ENCODE data around the gene HHLA2. TPM values are rescaled to one million over a fixed set of nuclear protein-coding genes. Genes with fewer than 3 reads are reported as not detected.
"Not testable (repeated sequence)": the region's sequence is repeated elsewhere in the genome, so short reads cannot be mapped to it uniquely, and the experiment has no call there.

HHLA2 gene, protein sequence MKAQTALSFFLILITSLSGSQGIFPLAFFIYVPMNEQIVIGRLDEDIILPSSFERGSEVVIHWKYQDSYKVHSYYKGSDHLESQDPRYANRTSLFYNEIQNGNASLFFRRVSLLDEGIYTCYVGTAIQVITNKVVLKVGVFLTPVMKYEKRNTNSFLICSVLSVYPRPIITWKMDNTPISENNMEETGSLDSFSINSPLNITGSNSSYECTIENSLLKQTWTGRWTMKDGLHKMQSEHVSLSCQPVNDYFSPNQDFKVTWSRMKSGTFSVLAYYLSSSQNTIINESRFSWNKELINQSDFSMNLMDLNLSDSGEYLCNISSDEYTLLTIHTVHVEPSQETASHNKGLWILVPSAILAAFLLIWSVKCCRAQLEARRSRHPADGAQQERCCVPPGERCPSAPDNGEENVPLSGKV
- 0.59 TPM for polyA plus RNA-seq (2012; ENCODE audit: missing spikeins)

DNA sequence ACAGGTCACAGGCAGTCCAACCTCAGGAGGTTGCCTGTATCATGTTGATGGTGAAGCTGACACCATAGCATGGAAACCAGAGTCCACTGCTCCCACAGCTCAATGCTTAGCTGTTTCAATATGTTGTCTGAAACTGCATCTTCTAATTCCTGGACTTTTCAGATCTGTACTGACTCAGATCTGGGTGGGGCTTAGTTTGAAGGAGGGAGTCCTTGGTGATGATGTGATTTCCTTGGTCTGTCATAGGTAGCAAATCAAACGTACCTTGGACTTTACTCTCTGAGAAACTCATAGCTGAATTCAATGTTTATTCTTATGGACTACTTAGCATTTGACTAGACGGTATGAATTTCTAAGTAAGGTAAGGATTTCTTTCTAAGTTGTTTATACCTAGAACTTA, at the start of gene HHLA2:
HHLA2 (plus strand) TSS at position 310 of the 400 bp plus-strand sequence. CDS start 55,266 bp downstream, outside the sequence.
- no peak for FAIRE-seq
- DNase-seq (ENCODE audit: insufficient read length), result no peak
- TF ChIP-seq TAF1 (IDR thresholded peaks at IDR 0.05; ENCODE audit: borderline replicate concordance, low read depth, low read length) (no peak), POLR2A (IDR thresholded peaks at IDR 0.05; ENCODE audit: low read depth, low read length) (no peak), POLR2AphosphoS5 (IDR thresholded peaks at IDR 0.05; ENCODE audit: low read depth, low read length) (no peak)

DNA sequence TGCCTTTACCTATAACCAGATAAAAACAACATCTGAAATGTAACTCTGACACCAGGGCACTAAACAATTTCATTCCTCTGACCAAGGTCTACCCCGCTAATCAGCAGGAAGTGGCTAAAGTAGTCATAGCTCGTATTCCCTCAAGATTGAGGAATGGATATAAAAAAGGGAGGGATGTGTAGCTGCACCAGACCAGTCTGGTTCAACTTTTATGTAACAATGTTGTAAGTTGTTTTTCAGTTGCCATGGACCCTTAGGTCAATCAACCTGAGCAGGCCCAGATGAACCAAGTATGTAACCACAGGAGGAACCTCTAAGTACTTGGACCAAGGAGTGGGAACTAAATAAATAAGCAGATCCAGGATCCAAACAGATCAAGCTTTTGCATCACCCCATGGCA, 45.7 kb upstream of the HHLA2 start:
- DNase-seq (ENCODE audit: insufficient read length) (no peak), FAIRE-seq (no peak)

DNA sequence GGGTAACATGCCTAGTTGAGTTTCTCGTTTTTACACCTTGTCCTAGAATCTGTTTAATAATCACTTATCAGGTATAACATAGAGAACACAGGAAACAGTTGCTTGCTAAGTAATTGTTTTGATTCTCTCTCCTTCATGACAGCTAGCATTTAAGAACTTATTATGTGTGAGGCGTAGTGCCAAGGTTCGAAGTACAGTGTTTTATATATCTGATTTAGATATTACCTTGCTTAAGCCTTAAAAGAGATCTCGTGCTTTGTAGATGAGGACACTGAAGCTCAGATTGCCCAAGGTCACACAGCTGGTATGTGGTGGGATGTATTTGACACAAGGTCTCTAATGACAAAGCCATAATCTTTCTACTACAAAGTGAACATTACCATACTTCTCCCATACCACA, 45.1 kb upstream of the HHLA2 start:
- FAIRE-seq (no peak), DNase-seq (ENCODE audit: insufficient read length) (no peak)
- no peak for TF ChIP-seq POLR2A (IDR thresholded peaks at IDR 0.05; ENCODE audit: low read depth, low read length)
- no peak for TF ChIP-seq POLR2AphosphoS5 (IDR thresholded peaks at IDR 0.05; ENCODE audit: low read depth, low read length)
- TF ChIP-seq TAF1 (IDR thresholded peaks at IDR 0.05; ENCODE audit: borderline replicate concordance, low read depth, low read length), result no peak

More for the DNA sequence above, 45.7 kb upstream of the HHLA2 start:
- no peak for TF ChIP-seq POLR2A (IDR thresholded peaks at IDR 0.05; ENCODE audit: low read depth, low read length)
- no peak for TF ChIP-seq TAF1 (IDR thresholded peaks at IDR 0.05; ENCODE audit: borderline replicate concordance, low read depth, low read length)
- no peak for TF ChIP-seq POLR2AphosphoS5 (IDR thresholded peaks at IDR 0.05; ENCODE audit: low read depth, low read length)

DNA sequence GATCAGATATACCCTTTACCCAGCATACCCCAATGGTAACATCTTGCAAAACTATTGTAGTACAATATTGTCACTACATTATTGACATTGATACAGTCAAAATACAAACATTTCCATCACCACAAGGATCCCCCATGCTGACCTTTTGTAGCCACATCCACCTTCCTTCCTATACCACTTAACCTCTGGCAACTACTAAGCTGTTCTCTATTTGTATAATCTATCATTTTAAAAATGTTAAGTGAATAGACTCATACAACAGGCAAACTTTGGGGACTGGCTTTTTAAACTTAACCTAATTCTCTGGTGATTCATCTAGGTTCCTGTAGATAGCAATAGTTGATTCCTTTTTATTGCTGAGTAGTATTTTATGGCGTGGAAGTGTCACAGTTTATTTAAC, 44.5 kb upstream of the HHLA2 start:
- TF ChIP-seq TAF1 (IDR thresholded peaks at IDR 0.05; ENCODE audit: borderline replicate concordance, low read depth, low read length) (no peak), POLR2AphosphoS5 (IDR thresholded peaks at IDR 0.05; ENCODE audit: low read depth, low read length) (no peak), POLR2A (IDR thresholded peaks at IDR 0.05; ENCODE audit: low read depth, low read length) (no peak)
- DNase-seq (ENCODE audit: insufficient read length), result no peak

DNA sequence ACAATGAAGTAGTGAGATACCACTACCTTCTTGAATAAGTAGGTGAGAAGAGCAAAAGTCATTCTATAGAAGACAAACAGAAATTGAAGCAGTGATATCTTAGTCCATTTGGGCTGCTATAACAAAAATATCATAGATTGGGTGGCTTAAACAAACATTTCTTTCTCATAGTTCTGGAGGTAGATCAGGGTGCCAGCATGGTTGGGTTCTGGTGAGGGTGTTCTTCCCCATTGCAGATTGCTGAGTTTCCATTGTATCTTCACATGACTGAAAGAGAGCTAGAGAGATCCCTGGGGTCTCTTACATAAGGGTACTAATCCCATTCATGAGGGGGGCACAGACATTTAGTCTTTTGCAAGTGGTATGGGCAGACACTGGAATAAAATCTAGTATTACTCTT, 41.2 kb upstream of the HHLA2 start:
- DNase-seq (ENCODE audit: insufficient read length) (no peak), FAIRE-seq (no peak)
- no peak for TF ChIP-seq TAF1 (IDR thresholded peaks at IDR 0.05; ENCODE audit: borderline replicate concordance, low read depth, low read length)
- no peak for TF ChIP-seq POLR2A (IDR thresholded peaks at IDR 0.05; ENCODE audit: low read depth, low read length)
- TF ChIP-seq POLR2AphosphoS5 (IDR thresholded peaks at IDR 0.05; ENCODE audit: low read depth, low read length), result no peak

More for the DNA sequence above, 44.5 kb upstream of the HHLA2 start:
- no peak for FAIRE-seq

DNA sequence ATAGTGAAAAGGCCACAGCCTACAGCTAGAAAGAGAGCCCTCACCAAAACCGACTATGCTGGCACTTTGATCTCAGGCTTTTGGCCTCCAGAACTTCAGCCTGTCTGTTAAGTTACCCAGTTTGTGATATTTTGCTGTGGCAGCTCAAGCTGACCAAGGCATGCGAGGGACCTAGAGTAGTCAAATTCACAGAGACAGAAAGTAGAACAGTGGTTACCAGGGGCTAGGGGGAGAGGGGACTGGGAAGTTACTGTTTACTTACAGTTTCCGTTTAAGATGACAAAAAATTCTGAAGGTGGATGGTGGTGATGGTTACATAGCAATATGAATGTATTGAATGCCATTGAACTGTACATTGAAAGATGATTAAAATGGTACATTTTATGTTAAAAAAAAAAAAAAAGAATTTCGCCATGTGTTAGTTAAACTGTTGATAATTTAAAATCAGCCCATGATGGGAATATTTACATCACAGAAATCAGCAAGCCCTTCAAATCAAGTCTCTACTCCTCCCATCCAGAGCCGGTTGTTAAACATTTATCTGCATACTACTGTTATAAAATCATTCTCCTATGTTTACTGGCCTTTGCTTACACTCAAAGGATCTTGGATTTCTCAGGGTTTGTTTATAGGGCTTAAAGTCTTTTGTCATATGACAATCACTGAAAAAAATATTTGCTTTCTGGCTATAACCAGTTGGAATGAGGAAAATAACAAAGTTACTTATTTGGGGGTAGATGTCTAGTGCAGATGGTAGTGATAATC, 31.6 kb upstream of the HHLA2 start:
- FAIRE-seq, result peak; percentile 51
- not testable (repeated sequence) for DNase-seq (ENCODE audit: insufficient read length)

DNA sequence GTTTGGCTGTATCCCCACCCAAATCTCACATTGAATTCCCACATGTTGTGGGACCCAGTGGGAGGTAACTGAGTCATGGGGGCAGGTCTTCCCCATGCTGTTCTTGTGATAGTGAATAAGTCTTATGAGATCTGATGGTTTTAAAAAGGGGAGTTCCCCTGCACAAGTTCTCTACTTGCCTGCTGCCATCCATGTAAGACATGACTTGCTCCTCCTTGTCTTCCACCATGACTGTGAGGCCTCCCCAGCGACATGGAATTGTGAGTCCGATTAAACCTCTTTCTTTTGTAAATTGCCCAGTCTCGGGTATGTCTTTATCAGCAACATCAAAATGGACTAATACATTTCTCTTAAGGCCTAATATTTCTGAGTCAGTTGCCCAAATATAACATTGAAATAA, 28.1 kb upstream of the HHLA2 start:
- FAIRE-seq, result not testable (repeated sequence)

DNA sequence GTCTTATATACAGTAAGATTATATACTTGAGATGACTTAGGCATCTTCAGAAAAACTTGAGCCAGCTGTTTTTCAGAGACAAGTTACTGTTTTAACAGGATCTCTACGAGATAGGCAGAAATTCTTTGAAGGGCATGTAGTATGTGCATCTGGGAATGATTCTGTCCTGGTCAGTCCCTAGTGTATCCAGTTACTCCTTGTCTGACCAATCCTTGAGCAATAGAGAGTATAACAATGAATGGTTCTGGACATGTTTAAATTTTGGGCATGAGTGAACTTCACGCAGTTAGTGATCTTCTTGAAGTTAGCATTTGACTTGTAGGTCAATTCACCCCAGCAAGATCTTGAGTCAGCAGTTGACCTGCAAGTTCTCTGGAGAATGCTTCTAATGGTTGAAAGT, 24.7 kb upstream of the HHLA2 start:
- FAIRE-seq, result no peak
- no peak for TF ChIP-seq POLR2AphosphoS5 (IDR thresholded peaks at IDR 0.05; ENCODE audit: low read depth, low read length)
- TF ChIP-seq POLR2A (IDR thresholded peaks at IDR 0.05; ENCODE audit: low read depth, low read length), result no peak
- TF ChIP-seq TAF1 (IDR thresholded peaks at IDR 0.05; ENCODE audit: borderline replicate concordance, low read depth, low read length), result no peak
- DNase-seq (ENCODE audit: insufficient read length), result no peak

More for the DNA sequence above, 28.1 kb upstream of the HHLA2 start:
- not testable (repeated sequence) for DNase-seq (ENCODE audit: insufficient read length)

DNA sequence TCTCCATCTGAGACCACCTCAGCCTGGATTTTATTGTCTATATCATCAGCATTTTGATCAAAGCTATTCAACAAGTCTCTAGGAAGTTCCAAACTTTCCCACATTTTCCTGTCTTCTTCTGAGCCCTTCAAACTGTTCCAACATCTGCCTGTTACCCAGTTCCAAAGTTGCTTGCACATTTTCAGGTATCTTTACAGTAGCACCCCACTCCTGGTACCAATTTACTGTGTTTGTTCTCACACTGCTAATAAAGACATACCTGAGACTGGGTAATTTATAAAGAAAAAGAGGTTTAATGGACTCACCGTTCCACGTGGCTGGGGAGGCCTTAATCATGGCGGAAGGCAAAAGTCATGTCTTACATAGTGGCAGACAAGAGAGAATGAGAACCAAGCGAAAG, 17.3 kb upstream of the HHLA2 start:
- DNase-seq (ENCODE audit: insufficient read length); FAIRE-seq: not testable (repeated sequence)

DNA sequence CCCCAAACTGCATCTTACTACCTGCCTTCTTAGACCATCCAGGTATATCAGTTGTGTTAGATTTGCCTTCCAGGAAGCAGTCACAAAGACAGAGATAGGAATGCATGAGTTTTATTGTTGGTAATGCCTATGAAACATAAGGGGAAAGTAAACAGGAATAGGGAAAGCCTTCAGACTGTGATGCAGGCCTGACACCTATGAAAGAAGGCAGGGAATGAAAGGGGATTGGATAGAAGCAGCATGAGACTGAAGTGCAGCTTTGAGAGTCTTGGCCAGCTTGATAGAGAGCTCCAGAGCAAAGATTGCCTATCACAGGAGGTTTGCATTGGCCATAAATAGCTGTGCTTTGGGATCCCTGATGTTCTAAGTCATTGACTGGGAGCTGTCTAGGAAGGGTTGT, 15.9 kb upstream of the HHLA2 start:
- FAIRE-seq (peak; percentile 40), DNase-seq (ENCODE audit: insufficient read length) (no peak)
- no peak for TF ChIP-seq POLR2A (IDR thresholded peaks at IDR 0.05; ENCODE audit: low read depth, low read length)
- no peak for TF ChIP-seq TAF1 (IDR thresholded peaks at IDR 0.05; ENCODE audit: borderline replicate concordance, low read depth, low read length)
- no peak for TF ChIP-seq POLR2AphosphoS5 (IDR thresholded peaks at IDR 0.05; ENCODE audit: low read depth, low read length)

DNA sequence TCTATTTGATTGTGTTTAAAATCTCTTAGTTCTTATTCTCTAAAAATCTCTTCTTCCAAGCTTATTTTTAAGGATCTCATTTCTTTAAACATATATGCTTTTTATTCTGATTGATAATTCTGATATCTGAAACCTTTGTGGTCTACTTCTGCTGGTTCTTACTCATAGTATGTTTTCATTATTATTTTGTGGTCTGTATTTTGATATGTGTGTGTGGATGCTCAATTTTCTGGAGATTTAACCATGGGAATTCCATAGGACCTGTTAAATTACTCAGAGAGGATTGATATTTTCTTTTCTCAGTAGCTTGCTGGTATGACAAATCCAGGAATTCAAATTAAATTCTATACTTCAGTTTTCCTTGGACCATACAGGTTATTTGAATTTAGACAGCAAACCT, 14.7 kb upstream of the HHLA2 start:
- TF ChIP-seq POLR2AphosphoS5 (IDR thresholded peaks at IDR 0.05; ENCODE audit: low read depth, low read length) (no peak), POLR2A (IDR thresholded peaks at IDR 0.05; ENCODE audit: low read depth, low read length) (no peak), TAF1 (IDR thresholded peaks at IDR 0.05; ENCODE audit: borderline replicate concordance, low read depth, low read length) (no peak)
- no peak for DNase-seq (ENCODE audit: insufficient read length)
- no peak for FAIRE-seq

DNA sequence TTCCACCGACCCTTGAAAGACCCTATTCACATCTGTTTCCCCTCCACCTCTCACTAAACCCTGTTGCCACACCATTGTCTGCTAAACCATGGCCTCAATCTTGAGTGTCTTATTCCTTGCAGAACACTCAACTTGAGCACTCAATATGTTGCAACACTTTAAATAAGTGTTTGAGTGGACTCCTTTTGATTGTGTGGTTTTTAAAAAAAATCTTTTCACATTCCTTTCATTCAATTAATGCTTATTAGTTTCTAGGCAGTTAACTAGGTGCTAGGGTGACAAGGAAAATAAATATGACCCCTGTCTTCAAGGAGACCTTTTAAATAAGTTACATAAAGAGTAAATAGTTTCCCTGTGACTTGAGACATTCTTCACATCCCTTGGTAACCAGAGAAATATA, 13.3 kb upstream of the HHLA2 start:
- DNase-seq (ENCODE audit: insufficient read length) (no peak), FAIRE-seq (no peak)
- no peak for TF ChIP-seq POLR2AphosphoS5 (IDR thresholded peaks at IDR 0.05; ENCODE audit: low read depth, low read length)
- TF ChIP-seq TAF1 (IDR thresholded peaks at IDR 0.05; ENCODE audit: borderline replicate concordance, low read depth, low read length), result no peak
- no peak for TF ChIP-seq POLR2A (IDR thresholded peaks at IDR 0.05; ENCODE audit: low read depth, low read length)

All from GM12892 (cell line).